Measurements from ENCODE around the gene PCSK5. TPM values are rescaled to one million over a fixed set of nuclear protein-coding genes. Genes with fewer than 3 reads are reported as not detected.

Gene PCSK5
- polyA plus RNA-seq, 3 donors: 4.8 to 13.0 (median 7.1) TPM

- Histone ChIP-seq H3K36me3 (replicated peaks in 1 of 2; ENCODE audit: control insufficient read depth in 1 of 2, insufficient read depth in 2 of 2, low read length in 2 of 2) (no peaks in the 10 kb centered on the region), H2AFZ (ENCODE audit: insufficient read depth, low read depth, low read length, poor library complexity, severe bottlenecking) (no peak overlapping the region), H3K27ac (ENCODE audit: low read depth in 1 of 2, low read length in 2 of 2) (no peak overlapping the region), H3K9me3 (replicated peaks in 1 of 2; ENCODE audit: control insufficient read depth in 1 of 2, insufficient read depth in 1 of 2, low read length in 2 of 2) (no peaks in the 10 kb centered on the region), H3K27me3 (ENCODE audit: control insufficient read depth in 2 of 2, insufficient read depth in 2 of 2, low read length in 2 of 2) (no peaks in the 10 kb centered on the region), H3K9ac (ENCODE audit: insufficient read depth, low read length, poor library complexity, severe bottlenecking) (no peak overlapping the region), H3K79me2 (ENCODE audit: insufficient read depth, low read length) (no peaks in the 10 kb centered on the region), H3K4me3 (replicated peaks in 1 of 3; ENCODE audit: low read depth in 2 of 3, low read length in 3 of 3) (no peak overlapping the region), H3K4me2 (replicated peaks; ENCODE audit: extremely low read depth, low read length, poor library complexity, severe bottlenecking) (no peak overlapping the region), H4K20me1 (ENCODE audit: insufficient read depth, low read length) (no peaks in the 10 kb centered on the region), H3K4me1 (ENCODE audit: control insufficient read depth in 1 of 2, insufficient read depth in 2 of 2, low read length in 2 of 2) (peaks cover 24 to 33% of the 10 kb centered on the region in 2 donors)
- H3K27ac Mint-ChIP-seq: no peak overlapping the region
- peaks cover 32% of the 10 kb centered on the region for H3K4me1 Mint-ChIP-seq
- intact Hi-C loops (cut with micrococcal nuclease): no loop called here
- no peak overlapping the region for H3K4me3 Mint-ChIP-seq
- peaks cover 0 to 7% (median 2%) of the 10 kb centered on the region in 3 donors for H3K27me3 Mint-ChIP-seq (ENCODE audit: low read depth in 3 of 3)
- H3K9me3 Mint-ChIP-seq: peaks cover 0 to 3% (median 0%) of the 10 kb centered on the region in 7 donors
- WGBS (ENCODE audit: insufficient coverage): 92% methylated on average over 3 of the region's 3 CpGs
- DNase-seq: no peak
- H3K36me3 Mint-ChIP-seq: no peaks in the 10 kb centered on the region
- TF ChIP-seq CTCF (IDR thresholded peaks at IDR 0.05): no peak
Observed at GRCh38 chr9:76363032-76363395, 472.5 kb downstream of the PCSK5 start.

- H3K27me3 ChIP-seq (ENCODE audit: control insufficient read depth in 2 of 2, insufficient read depth in 2 of 2, low read length in 2 of 2): no peaks in the 10 kb centered on the region
- H3K9me3 Mint-ChIP-seq: peaks cover 0 to 3% (median 0%) of the 10 kb centered on the region in 7 donors
- peaks cover 11% of the 10 kb centered on the region for H3K4me1 Mint-ChIP-seq
- no peak overlapping the region for H3K9ac ChIP-seq (ENCODE audit: insufficient read depth, low read length, poor library complexity, severe bottlenecking)
- no peak for DNase-seq
- H3K27ac Mint-ChIP-seq: no peak overlapping the region
- H3K79me2 ChIP-seq (ENCODE audit: insufficient read depth, low read length): no peaks in the 10 kb centered on the region
- H4K20me1 ChIP-seq (ENCODE audit: insufficient read depth, low read length): no peaks in the 10 kb centered on the region
- H3K36me3 ChIP-seq (replicated peaks in 1 of 2; ENCODE audit: control insufficient read depth in 1 of 2, insufficient read depth in 2 of 2, low read length in 2 of 2): no peaks in the 10 kb centered on the region
- no peak overlapping the region for H3K4me2 ChIP-seq (replicated peaks; ENCODE audit: extremely low read depth, low read length, poor library complexity, severe bottlenecking)
- intact Hi-C loops (cut with micrococcal nuclease): no loop called here
- peaks cover 5 to 14% of the 10 kb centered on the region in 2 donors for H3K4me1 ChIP-seq (ENCODE audit: control insufficient read depth in 1 of 2, insufficient read depth in 2 of 2, low read length in 2 of 2)
- no peaks in the 10 kb centered on the region for H3K9me3 ChIP-seq (replicated peaks in 1 of 2; ENCODE audit: control insufficient read depth in 1 of 2, insufficient read depth in 1 of 2, low read length in 2 of 2)
- no peak overlapping the region for H2AFZ ChIP-seq (ENCODE audit: insufficient read depth, low read depth, low read length, poor library complexity, severe bottlenecking)
- no peak overlapping the region for H3K4me3 Mint-ChIP-seq
- TF ChIP-seq CTCF (IDR thresholded peaks at IDR 0.05): no peak
- H3K27me3 Mint-ChIP-seq (ENCODE audit: low read depth in 3 of 3): peaks cover 0 to 2% (median 2%) of the 10 kb centered on the region in 3 donors
- H3K36me3 Mint-ChIP-seq: no peaks in the 10 kb centered on the region
- H3K4me3 ChIP-seq (replicated peaks in 1 of 3; ENCODE audit: low read depth in 2 of 3, low read length in 3 of 3): no peak overlapping the region
- H3K27ac ChIP-seq (ENCODE audit: low read depth in 1 of 2, low read length in 2 of 2): no peak overlapping the region
- WGBS (ENCODE audit: insufficient coverage): no CpG with 5 or more reads among the region's 1 CpG
Observed at GRCh38 chr9:76365028-76365427, 474.6 kb downstream of the PCSK5 start.
